ENCODE data around the gene HEXIM1. TPM values are rescaled to one million over a fixed set of nuclear protein-coding genes. Genes with fewer than 3 reads are reported as not detected.

HEXIM1 gene
- total RNA-seq, 4 donors from 2014 or later = 14.5 to 20.5 (median 16.1) TPM

DNA sequence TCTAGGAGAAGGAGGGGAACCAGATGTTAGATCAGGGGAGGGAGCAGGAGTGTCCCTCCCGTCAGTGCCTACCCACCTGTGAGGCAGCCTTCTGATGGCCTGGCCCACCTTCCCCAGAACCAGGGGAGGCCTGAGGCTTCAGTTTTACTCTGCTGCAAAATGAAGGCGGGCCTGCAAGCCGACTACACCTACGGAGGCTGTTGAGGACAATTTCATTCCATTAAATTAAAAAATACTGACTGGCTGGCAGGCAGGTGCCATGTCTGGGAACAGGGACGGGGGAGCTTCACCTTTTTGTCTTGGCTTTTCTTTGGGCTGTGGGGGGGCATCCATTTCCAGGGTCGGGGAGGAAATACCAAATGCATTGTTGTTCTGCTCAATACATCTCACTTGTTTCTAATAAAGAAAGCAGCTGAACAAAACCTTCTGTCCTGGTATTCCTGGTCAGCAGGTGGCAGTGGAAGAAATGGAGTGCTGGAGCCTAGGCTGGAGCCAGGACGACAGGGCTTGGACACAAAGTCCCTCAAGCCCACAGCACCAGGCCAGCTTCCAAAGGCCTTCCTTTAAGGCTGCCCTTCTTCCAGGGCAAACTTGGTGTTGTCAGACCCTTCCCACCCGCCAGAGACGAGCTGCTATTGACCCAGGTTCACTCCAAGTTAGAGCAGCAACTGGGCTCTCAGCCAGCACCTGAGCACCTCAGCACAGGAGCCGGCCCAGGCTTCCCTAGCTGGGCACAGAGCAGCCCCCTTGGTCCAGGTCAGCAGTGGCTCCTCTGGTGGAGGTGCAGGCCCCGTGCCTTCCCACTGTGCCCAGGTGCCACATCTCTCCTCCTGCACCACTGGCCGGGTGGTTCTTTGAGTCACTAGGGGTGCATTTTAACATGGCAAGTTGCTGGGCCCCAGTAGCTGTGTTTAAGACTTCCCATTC is 39.4 kb upstream of the HEXIM1 start:
- TF ChIP-seq, protein P1, sequence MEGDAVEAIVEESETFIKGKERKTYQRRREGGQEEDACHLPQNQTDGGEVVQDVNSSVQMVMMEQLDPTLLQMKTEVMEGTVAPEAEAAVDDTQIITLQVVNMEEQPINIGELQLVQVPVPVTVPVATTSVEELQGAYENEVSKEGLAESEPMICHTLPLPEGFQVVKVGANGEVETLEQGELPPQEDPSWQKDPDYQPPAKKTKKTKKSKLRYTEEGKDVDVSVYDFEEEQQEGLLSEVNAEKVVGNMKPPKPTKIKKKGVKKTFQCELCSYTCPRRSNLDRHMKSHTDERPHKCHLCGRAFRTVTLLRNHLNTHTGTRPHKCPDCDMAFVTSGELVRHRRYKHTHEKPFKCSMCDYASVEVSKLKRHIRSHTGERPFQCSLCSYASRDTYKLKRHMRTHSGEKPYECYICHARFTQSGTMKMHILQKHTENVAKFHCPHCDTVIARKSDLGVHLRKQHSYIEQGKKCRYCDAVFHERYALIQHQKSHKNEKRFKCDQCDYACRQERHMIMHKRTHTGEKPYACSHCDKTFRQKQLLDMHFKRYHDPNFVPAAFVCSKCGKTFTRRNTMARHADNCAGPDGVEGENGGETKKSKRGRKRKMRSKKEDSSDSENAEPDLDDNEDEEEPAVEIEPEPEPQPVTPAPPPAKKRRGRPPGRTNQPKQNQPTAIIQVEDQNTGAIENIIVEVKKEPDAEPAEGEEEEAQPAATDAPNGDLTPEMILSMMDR (IDR thresholded peaks at IDR 0.05; ENCODE audit: low read depth) = no peak

DNA sequence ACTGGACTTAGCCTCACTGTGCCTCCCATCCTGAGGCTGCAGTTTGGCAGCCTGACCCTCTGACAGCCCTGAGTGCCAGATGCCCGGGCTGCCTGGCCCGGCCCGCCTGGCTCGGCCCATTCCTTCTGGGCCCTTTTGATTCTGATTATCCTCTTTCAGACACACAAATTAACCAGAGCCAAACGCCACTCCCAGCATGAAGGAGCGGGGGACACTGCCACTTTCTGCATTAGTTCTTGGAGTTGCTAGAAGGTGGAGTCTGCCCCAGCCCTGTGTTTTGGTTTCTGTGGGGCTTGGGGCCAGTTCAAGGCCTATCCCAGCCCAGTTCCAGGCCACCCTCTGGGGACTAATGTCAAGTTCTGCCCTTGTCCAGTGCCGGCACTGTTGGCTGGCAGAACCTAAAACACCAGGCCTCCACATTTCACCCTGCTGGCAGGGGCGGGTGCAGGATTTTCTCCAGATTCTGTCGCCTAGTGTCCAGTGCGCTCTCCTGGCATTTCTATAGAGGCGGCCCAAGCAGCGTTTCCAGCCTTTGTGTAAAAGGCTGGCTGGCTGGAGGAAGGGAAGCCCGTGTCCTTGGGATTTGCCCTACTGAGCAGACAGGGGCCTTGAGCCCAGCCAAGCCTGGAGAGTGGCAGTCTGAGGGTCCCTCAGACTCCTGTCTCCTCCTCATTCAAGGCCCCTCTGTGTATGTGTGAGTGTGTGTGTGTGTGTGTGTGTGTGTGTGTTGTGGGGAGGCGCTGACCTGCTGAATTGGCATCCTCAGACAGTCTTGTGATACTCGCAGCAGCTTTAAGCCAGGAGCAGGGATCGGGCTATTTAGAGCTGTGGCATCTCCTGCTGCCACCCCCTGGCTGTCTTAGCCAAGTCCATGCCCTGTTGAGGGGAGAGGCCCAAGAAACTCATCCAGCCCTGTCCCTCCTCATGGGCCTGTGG is 37.3 kb upstream of the HEXIM1 start:
- TF ChIP-seq, protein P1 (IDR thresholded peaks at IDR 0.05; ENCODE audit: low read depth) = no peak

DNA sequence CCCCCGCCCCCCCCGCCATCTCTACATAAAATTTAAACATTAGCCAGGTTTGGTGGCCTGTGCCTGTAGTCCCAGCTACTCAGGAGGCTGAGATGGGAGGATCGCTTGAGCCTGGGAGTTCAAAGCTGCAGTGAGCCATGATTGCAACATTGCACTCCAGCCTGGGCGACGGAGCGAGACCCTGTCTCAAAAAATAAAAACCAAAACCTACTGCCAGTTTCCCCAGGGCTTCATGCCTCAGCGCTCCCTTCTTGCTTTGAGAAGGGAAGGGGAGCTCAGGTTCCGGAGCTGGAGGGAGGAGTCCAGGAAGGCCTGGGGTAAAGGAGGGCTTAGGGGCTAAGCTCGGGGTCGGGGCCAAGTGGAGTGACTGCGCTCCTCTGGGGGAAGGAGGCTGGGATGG is 36.4 kb upstream of the HEXIM1 start:
- TF ChIP-seq, protein P1 (IDR thresholded peaks at IDR 0.05; ENCODE audit: low read depth) = no peak

DNA sequence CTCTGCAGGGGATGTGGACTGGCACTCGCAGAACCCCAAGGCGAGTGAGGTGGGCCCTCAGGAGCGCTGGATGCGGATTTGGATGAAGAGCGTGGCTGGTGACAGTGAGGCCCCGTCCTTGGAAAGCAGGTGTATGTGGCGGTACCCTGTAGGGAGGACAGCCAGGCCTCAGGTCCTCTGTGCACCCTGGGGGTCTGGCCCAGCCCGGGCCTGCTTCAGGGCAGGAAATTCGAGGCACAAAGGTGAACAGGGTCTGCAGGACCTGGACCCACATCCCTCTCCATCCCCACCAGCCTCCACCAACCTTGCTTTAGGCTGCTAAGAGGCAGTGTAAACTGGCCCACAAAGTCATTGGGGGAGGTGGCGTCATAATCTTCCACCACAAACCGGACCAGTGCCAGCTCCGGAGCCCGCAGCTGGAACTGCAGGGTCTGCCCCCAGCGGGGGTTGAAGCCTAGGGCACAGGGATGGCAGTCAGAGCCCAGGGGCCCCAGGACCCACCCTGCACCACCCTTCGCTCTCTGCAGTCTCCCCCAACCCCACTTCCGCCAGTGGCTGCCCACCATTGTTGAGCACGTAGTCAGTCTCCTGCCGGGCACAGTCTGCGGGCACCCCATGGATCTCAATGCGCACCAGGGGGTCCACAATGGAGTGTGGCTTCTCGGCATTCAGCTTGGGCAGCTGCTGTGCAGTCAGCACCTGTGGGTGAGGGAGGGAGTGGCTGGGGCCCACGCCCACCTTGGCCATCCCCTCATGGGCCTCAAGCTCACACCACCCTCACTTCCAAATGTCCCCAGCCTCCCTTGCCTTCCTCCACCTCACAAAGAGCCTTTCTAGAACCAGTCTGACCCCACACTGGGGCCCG is 35.5 kb upstream of the HEXIM1 start:
- TF ChIP-seq, protein P1 (IDR thresholded peaks at IDR 0.05; ENCODE audit: low read depth) = no peak

DNA sequence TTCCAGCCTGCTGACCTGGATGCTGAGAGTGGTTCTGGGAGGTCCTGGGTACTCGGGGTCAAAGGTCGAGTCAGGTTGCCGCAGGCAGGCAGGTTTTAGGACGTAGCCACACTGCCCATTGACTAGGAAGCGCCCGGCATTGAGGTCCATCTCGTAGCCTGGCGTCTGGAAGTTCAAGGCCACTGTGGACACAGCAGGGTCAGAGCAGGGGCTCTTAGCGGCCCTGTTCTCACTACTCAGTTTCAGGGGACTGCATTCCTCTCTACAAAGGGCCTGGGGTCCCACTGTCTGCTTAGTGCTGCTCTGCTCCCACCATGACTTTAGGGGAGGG is 34.9 kb upstream of the HEXIM1 start:
- TF ChIP-seq, protein P1 (IDR thresholded peaks at IDR 0.05; ENCODE audit: low read depth) = no peak

DNA sequence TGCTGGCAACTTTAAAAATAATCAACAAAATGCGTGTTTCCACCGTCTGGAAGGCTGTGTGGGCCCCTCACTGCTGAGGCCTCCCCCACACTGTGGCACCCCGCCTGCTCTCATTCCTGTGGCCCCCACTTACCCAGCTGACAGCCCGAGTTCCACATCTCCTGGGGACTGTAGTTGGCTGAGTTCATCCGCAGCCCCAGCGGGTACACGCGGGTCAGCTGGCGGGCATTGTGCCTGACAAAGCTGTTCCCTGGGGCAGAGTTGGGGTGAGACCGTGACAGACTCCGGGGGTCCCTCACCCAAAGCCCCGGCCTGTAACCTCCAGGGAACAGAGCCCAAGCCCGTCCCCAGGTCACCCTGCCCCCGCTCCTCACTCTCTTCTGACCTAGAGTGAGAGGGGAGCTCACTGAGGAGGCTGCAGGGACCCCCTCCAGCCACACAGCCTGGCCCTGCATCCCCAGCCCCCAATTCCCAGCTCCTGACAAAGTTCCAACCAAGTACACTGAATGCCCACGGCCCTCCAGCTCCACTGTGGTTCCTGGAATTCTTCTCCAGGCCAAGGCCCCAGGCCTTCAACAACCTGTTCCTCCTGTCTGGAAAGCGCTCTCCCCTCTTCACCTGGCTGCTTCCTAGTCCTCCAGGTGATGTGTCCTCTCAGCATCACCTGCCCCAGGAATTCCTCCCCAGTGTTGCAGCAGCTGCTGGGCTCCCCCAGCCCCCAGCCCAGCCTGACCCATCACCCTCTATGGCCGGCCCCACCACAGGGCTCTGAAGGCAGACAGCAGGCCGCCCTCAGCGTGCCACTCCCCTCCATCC is 34.0 kb upstream of the HEXIM1 start:
- TF ChIP-seq, protein P1 (IDR thresholded peaks at IDR 0.05; ENCODE audit: low read depth) = no peak

Measured in subcutaneous adipose tissue (tissue), 4 donors.